ENCODE results near the gene FOXL2NB.

FOXL2NB gene

GRCh38 chr3:138995706-138996105 is 48.7 kb downstream of the FOXL2NB start:
- Histone ChIP-seq H3K27me3 (ENCODE audit: insufficient read depth, low read length, poor library complexity, severe bottlenecking) (peaks cover 7% of the 10 kb centered on the region), H4K20me1 (ENCODE audit: insufficient read depth, low read length, poor library complexity, severe bottlenecking) (no peaks in the 10 kb centered on the region), H2AFZ (ENCODE audit: low read length) (no peak overlapping the region), H3K4me2 (ENCODE audit: low read depth, low read length, poor library complexity, severe bottlenecking) (no peak overlapping the region), H3K9me3 (ENCODE audit: insufficient read depth, low read depth, low read length) (no peaks in the 10 kb centered on the region), H3K9ac (ENCODE audit: low read depth, low read length, poor library complexity, severe bottlenecking) (no peak overlapping the region), H3K4me3 (ENCODE audit: low read length, poor library complexity, severe bottlenecking) (no peak overlapping the region), H3K4me1 (ENCODE audit: insufficient read depth, low read length, poor library complexity, severe bottlenecking) (no peaks in the 10 kb centered on the region), H3K79me2 (ENCODE audit: insufficient read depth, low read length) (no peaks in the 10 kb centered on the region), H3K36me3 (ENCODE audit: insufficient read depth, low read length) (no peaks in the 10 kb centered on the region), H3K9me2 (replicated peaks; ENCODE audit: low read depth, low read length) (no peaks in the 10 kb centered on the region), H3F3A (ENCODE audit: low read depth) (no peaks in the 10 kb centered on the region)
- TF ChIP-seq, protein P1, sequence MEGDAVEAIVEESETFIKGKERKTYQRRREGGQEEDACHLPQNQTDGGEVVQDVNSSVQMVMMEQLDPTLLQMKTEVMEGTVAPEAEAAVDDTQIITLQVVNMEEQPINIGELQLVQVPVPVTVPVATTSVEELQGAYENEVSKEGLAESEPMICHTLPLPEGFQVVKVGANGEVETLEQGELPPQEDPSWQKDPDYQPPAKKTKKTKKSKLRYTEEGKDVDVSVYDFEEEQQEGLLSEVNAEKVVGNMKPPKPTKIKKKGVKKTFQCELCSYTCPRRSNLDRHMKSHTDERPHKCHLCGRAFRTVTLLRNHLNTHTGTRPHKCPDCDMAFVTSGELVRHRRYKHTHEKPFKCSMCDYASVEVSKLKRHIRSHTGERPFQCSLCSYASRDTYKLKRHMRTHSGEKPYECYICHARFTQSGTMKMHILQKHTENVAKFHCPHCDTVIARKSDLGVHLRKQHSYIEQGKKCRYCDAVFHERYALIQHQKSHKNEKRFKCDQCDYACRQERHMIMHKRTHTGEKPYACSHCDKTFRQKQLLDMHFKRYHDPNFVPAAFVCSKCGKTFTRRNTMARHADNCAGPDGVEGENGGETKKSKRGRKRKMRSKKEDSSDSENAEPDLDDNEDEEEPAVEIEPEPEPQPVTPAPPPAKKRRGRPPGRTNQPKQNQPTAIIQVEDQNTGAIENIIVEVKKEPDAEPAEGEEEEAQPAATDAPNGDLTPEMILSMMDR (conservative IDR thresholded peaks at IDR 0.05; ENCODE audit: low read length), result no peak
- no peak for TF ChIP-seq EZH2phosphoT487 (IDR thresholded peaks at IDR 0.05; ENCODE audit: borderline replicate concordance)

All from Loucy (cell line).